ENCODE data around the gene DRAM1. TPM values are rescaled to one million over a fixed set of nuclear protein-coding genes. Genes with fewer than 3 reads are reported as not detected.

The DRAM1 gene
- total and polyA plus RNA-seq, 2 of the 4 experiments (the other 2 are of a cell fraction), result 20.0 to 27.2 TPM

DNA sequence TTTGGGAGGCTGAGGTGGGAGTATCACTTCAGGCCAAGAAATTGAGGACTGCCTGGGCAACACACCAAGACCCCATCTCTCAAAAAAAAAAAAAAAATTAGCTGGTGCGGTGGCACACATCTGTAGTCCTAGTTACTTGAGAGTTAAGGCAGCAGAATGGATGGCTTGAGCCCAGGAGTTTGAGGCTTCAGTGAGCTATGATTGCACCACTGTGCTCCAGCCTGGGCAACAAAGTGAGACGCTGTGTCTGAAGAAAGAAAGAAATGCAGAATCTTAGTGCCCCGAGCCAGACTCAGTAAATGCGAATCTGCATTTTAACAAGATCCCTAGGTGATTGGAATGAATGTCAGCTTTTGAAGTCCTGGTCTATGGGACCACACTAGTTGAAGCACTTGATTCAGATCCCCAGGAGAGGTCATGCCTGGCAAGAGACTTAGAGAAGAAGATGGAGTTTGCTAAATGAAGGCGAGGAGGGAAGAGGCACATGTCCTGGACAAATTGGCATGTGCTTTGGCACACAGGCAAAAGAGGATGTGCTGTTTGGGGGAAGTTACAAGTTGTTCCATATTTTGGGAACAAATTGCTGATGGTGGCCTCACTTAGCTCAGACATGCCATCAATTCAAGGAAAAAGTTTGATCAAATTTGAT lies 56.6 kb downstream of the DRAM1 start:
- peaks cover 13% of the 10 kb centered on the region for H3K4me1 ChIP-seq (ENCODE audit: control insufficient read depth, insufficient read depth, low read length)
- H3K18ac ChIP-seq (ENCODE audit: low read depth, low read length), result peak overlapping the region; percentile 16; the same call in 1 of the 2 replicates
- intact Hi-C loops (cut with micrococcal nuclease) (no loop called here), in situ Hi-C loops (cut with MboI; ENCODE audit: low sequenced_read_pairs) (loop anchor here (25.0 kb wide), 1 partner anchor 553 kb away; the partner anchor contains the start of gene IGF1), dilution Hi-C loops (cut with HindIII; ENCODE audit: low sequenced_read_pairs, unreplicated experiment) (no loop called here)
- no peak overlapping the region for H3K9ac ChIP-seq (ENCODE audit: low read depth, low read length)
- no peak overlapping the region for H3K27ac ChIP-seq (ENCODE audit: insufficient read depth, low read length)
- H4K91ac ChIP-seq (ENCODE audit: insufficient read depth, low read depth, low read length), result no peak overlapping the region
- H3K23ac ChIP-seq (ENCODE audit: low read depth, low read length), result no peak overlapping the region
- H3K4me2 ChIP-seq (ENCODE audit: low read depth, low read length), result no peak overlapping the region
- H3K36me3 ChIP-seq (ENCODE audit: control insufficient read depth, insufficient read depth, low read length), result no peaks in the 10 kb centered on the region
- DNase-seq, result no peak
- H2BK15ac ChIP-seq (ENCODE audit: low read depth, low read length), result peak overlapping the region; percentile 34; the same call in 2 of the 3 replicates
- H2BK120ac ChIP-seq (ENCODE audit: low read depth, low read length), result no peak overlapping the region; the same call in 1 of the 2 replicates
- no peak overlapping the region for H3K56ac ChIP-seq (ENCODE audit: extremely low read depth, insufficient read depth, low read length)
- H3K79me1 ChIP-seq (ENCODE audit: low read depth in 1 of 2, low read length in 2 of 2), result no peaks in the 10 kb centered on the region
- 96% methylated on average over 3 of the region's 5 CpGs; no CpG with 5 or more reads in 1 of the 2 experiments for WGBS, 2 experiments (ENCODE audit: extremely low coverage in 2 of 2, insufficient read length in 1 of 2)
- no peak overlapping the region for H2BK5ac ChIP-seq (ENCODE audit: low read depth, low read length, poor library complexity, severe bottlenecking)
- CTCF ChIA-PET, result no interaction called here
- H3K27me3 ChIP-seq (ENCODE audit: control insufficient read depth, insufficient read depth, low read length), result no peaks in the 10 kb centered on the region
- H2AFZ ChIP-seq (replicated peaks; ENCODE audit: low read length, poor library complexity), result no peak overlapping the region
- no peaks in the 10 kb centered on the region for H4K20me1 ChIP-seq (ENCODE audit: insufficient read depth, low read length)
- peak overlapping the region; percentile 80; the same call in 1 of the 2 replicates for H2AK5ac ChIP-seq (ENCODE audit: low read depth, low read length)
- H4K8ac ChIP-seq (ENCODE audit: low read depth in 2 of 2, low read length in 2 of 2), result no peak overlapping the region
- no TSS peak for BruUV-seq (replicated peaks)
- H2BK20ac ChIP-seq (ENCODE audit: low read depth, low read length), result no peak overlapping the region
- peaks cover 15% of the 10 kb centered on the region for H3K9me1 ChIP-seq (ENCODE audit: insufficient read depth, low read length)
- no peaks in the 10 kb centered on the region for H3K9me3 ChIP-seq (ENCODE audit: control insufficient read depth, insufficient read depth, low read length)
- H3K4me3 ChIP-seq (ENCODE audit: insufficient read depth, low read depth, low read length), result no peak overlapping the region
- H4K5ac ChIP-seq (ENCODE audit: low read depth, low read length), result peak overlapping the region; percentile 77
- no peak overlapping the region for H2AK9ac ChIP-seq (replicated peaks; ENCODE audit: low read depth, low read length, poor library complexity)
- POLR2A ChIA-PET (ENCODE audit: unreplicated experiment), result interaction anchor here (0.6 kb wide), 1 partner anchor 488 kb away, joined by 3 read pairs; no protein-coding TSS in a partner anchor
- no peak for ATAC-seq (ENCODE audit: low read depth)
- H3K4ac ChIP-seq (ENCODE audit: low read depth, low read length), result peak overlapping the region; percentile 25; the same call in 1 of the 2 replicates
- H3K14ac ChIP-seq (replicated peaks; ENCODE audit: low read depth, low read length), result no peak overlapping the region
- TF ChIP-seq RFX5 (IDR thresholded peaks at IDR 0.05; ENCODE audit: low read depth, low read length) (no peak), NFE2L2 (IDR thresholded peaks at IDR 0.05; ENCODE audit: low read depth, low read length) (no peak), MAZ (IDR thresholded peaks at IDR 0.05; ENCODE audit: borderline replicate concordance, low read depth, low read length) (no peak), CEBPB (IDR thresholded peaks at IDR 0.05; ENCODE audit: low read depth, low read length) (no peak), CTCF (conservative IDR thresholded peaks at IDR 0.05; ENCODE audit: low read depth, low read length) (no peak), RCOR1 (IDR thresholded peaks at IDR 0.05; ENCODE audit: insufficient replicate concordance, low read length) (no peak), RAD21 (IDR thresholded peaks at IDR 0.05; ENCODE audit: low read length) (no peak), MXI1 (IDR thresholded peaks at IDR 0.05; ENCODE audit: borderline replicate concordance, low read depth, low read length) (no peak), MAFK (IDR thresholded peaks at IDR 0.05; ENCODE audit: low read depth, low read length) (no peak), BHLHE40 (IDR thresholded peaks at IDR 0.05; ENCODE audit: low read depth, low read length) (no peak), POLR2A (IDR thresholded peaks at IDR 0.05; ENCODE audit: low read depth, low read length) (no peak), USF2 (IDR thresholded peaks at IDR 0.05; ENCODE audit: low read depth, low read length) (no peak), SMC3 (IDR thresholded peaks at IDR 0.05; ENCODE audit: low read depth, low read length) (no peak), FOS (IDR thresholded peaks at IDR 0.05; ENCODE audit: low read depth, low read length) (no peak)
- TF ChIP-seq, protein P1, sequence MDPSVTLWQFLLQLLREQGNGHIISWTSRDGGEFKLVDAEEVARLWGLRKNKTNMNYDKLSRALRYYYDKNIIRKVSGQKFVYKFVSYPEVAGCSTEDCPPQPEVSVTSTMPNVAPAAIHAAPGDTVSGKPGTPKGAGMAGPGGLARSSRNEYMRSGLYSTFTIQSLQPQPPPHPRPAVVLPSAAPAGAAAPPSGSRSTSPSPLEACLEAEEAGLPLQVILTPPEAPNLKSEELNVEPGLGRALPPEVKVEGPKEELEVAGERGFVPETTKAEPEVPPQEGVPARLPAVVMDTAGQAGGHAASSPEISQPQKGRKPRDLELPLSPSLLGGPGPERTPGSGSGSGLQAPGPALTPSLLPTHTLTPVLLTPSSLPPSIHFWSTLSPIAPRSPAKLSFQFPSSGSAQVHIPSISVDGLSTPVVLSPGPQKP (IDR thresholded peaks at IDR 0.05; ENCODE audit: borderline replicate concordance, low read depth, low read length), result no peak

Data from IMR-90 (cell line).